Adrenal gland (tissue), 5 donors: ENCODE results near the gene ANO2.

Source experiments
- CTCF ChIP-seq, 6 experiments: fragments of 450-650 bp in 4 of 6; fragments of 200-600 bp in 2 of 6; sonication (generic) in 1 of 6; IDR thresholded peaks; 1 replicate in 5 of 6; 2 replicates in 1 of 6; pipeline versions ENCODE4 v1.5.1 to v1.8.0; 2016 to 2021; ENCODE audit warnings: antibody characterized with exemption in 6 of 6, mild to moderate bottlenecking in 2 of 6, moderate library complexity in 1 of 6
- POLR2A ChIP-seq, 2 donors: fragments of 450-650 bp; IDR thresholded peaks; one replicate each; pipeline ENCODE4 v1.6.1; 2017; ENCODE audit warnings: antibody characterized with exemption in 2 of 2, mild to moderate bottlenecking in 2 of 2, moderate library complexity in 1 of 2
- donor health status: DM: no; HTN: no; CAD: no.

GRCh38 chr12:5546616-5547015, 398.4 kb downstream of the ANO2 start:
- TF ChIP-seq CTCF (IDR thresholded peaks at IDR 0.05) (no peak), POLR2A (IDR thresholded peaks at IDR 0.05) (no peak)
